GM12801 (cell line): ENCODE results near the gene CCDC174.

Source experiments
- TF ChIP-seq, protein P1 (sequence below): IDR thresholded peaks from one replicate; pipeline ENCODE4 v1.5.1; 2011; ENCODE audit warnings: control low read depth; ENCODE audit not compliant: insufficient read length; ENCODE audit errors: extremely low read depth

CCDC174 gene

GRCh38 chr3:14647976-14648955 is 3.3 kb upstream of the CCDC174 start:
- TF ChIP-seq, protein P1, sequence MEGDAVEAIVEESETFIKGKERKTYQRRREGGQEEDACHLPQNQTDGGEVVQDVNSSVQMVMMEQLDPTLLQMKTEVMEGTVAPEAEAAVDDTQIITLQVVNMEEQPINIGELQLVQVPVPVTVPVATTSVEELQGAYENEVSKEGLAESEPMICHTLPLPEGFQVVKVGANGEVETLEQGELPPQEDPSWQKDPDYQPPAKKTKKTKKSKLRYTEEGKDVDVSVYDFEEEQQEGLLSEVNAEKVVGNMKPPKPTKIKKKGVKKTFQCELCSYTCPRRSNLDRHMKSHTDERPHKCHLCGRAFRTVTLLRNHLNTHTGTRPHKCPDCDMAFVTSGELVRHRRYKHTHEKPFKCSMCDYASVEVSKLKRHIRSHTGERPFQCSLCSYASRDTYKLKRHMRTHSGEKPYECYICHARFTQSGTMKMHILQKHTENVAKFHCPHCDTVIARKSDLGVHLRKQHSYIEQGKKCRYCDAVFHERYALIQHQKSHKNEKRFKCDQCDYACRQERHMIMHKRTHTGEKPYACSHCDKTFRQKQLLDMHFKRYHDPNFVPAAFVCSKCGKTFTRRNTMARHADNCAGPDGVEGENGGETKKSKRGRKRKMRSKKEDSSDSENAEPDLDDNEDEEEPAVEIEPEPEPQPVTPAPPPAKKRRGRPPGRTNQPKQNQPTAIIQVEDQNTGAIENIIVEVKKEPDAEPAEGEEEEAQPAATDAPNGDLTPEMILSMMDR = no peak

DNA sequence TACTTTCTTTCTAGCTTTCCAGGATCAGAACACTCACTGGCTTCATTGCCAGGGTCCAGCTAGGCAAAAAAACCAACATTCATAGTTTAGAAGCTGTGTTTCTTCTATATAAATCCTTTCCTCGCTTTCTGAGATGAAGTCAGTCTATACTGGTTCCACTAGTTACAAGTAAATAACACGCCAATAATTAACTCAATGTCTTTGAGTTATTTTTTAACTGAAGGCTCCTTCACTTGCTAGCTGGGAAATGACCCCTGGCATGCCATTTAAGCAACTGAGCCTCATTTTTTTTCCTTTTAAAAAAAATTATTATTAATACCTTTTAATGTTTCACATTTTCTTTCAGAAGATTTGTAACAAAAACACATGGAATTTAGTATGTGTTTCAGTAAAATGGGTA is 2.1 kb upstream of the CCDC174 start:
- TF ChIP-seq, protein P1 = no peak

GRCh38 chr3:14650193-14650592 is 1.4 kb upstream of the CCDC174 start:
- TF ChIP-seq, protein P1 = no peak

GRCh38 chr3:14657579-14657978 is 6.0 kb downstream of the CCDC174 start:
- TF ChIP-seq, protein P1 = no peak

DNA sequence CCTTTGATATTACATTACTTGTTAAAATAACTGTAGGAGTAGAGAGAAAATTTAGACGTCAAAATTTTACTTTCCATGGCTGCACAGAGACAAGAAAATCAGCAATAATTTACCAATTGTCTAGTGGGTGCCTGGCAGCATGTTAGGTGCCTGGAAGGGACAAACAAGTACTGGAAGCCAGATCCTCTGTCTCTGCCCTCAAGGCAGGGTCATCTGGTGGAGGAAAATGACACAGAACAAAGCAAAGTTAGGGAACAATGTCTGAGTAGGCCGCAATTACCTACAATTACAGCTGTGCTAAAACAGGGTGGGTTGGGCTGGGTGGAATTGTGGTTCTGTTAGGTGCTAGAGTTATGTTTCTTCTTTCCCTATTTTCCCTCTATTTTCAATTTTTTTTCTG is 7.4 kb downstream of the CCDC174 start:
- TF ChIP-seq, protein P1 = no peak

GRCh38 chr3:14660942-14661341 is 9.4 kb downstream of the CCDC174 start:
- TF ChIP-seq, protein P1 = no peak

GRCh38 chr3:14663396-14664135 is 12.0 kb downstream of the CCDC174 start:
- TF ChIP-seq, protein P1 = no peak
